Spleen (tissue), 11 donors: ENCODE data around the gene ADAM8. TPM values are rescaled to one million over a fixed set of nuclear protein-coding genes. Genes with fewer than 3 reads are reported as not detected.

ENCODE experiments used
- DNase-seq: peaks from one replicate; pipeline ENCODE4 v3.0.0-alpha.2; 2020
- H3K27ac ChIP-seq, 8 donors: fragments of 200-600 bp; sonication (generic) in 7 of 8; 1 replicate in 4 of 8; 2 replicates in 4 of 8; pipeline versions ENCODE4 v1.5.0 to v1.8.0; 2016 to 2021; ENCODE audit warnings: inconsistent platforms in 4 of 8, mild to moderate bottlenecking in 4 of 8, moderate library complexity in 1 of 8
- H3K27me3 ChIP-seq, 7 donors: fragments of 200-600 bp; sonication (generic) in 6 of 7; replicated peaks in 1 of 7; 1 replicate in 4 of 7; 2 replicates in 3 of 7; pipeline versions ENCODE4 v1.5.0 to v1.8.0; 2016 to 2021; ENCODE audit warnings: inconsistent platforms in 3 of 7, mild to moderate bottlenecking in 1 of 7
- H3K36me3 ChIP-seq, 6 donors: fragments of 200-600 bp; sonication (generic) in 5 of 6; 1 replicate in 4 of 6; 2 replicates in 2 of 6; pipeline versions ENCODE4 v1.5.0 to v1.8.0; 2016 to 2021; ENCODE audit warnings: inconsistent platforms in 2 of 6
- H3K4me1 ChIP-seq, 6 donors: fragments of 200-600 bp; sonication (generic) in 5 of 6; 1 replicate in 3 of 6; 2 replicates in 3 of 6; pipeline versions ENCODE4 v1.5.0 to v1.8.0; 2016 to 2021; ENCODE audit warnings: inconsistent platforms in 3 of 6
- H3K4me3 ChIP-seq, 8 donors: fragments of 200-600 bp; sonication (generic) in 7 of 8; 1 replicate in 4 of 8; 2 replicates in 4 of 8; pipeline versions ENCODE4 v1.5.0 to v1.8.0; 2016 to 2021; ENCODE audit warnings: inconsistent platforms in 4 of 8, mild to moderate bottlenecking in 4 of 8, moderate library complexity in 2 of 8
- H3K9me3 ChIP-seq, 8 donors: fragments of 200-600 bp; sonication (generic) in 7 of 8; 1 replicate in 4 of 8; 2 replicates in 4 of 8; pipeline versions ENCODE4 v1.5.0 to v1.8.0; 2016 to 2021; ENCODE audit warnings: inconsistent platforms in 4 of 8
- POLR2A ChIP-seq, 3 donors: fragments of 450-650 bp; IDR thresholded peaks; one replicate each; pipeline ENCODE4 v1.5.1; 2017; ENCODE audit warnings: antibody characterized with exemption in 3 of 3, mild to moderate bottlenecking in 1 of 3
- POLR2AphosphoS5 ChIP-seq, 3 donors: sonication (generic); formaldehyde crosslinking; IDR thresholded peaks; one replicate each; pipeline ENCODE4 v1.5.1; 2017; ENCODE audit warnings: antibody characterized with exemption in 3 of 3
- WGBS, 5 donors: extraction: QIAGEN DNeasy Blood & Tissue Kit in 3 of 5; methylation state at CpG; one replicate each; pipeline versions ENCODE4 v1.1.5 to v1.1.7; 2013 to 2018; 5-methylcytosine and 5-hydroxymethylcytosine counted together
- intact Hi-C: fragments of 100-400 bp; cut with DNase I; formaldehyde crosslinking; loops from one replicate; pipeline ENCODE4 v1.15.0; 2023; ENCODE audit warnings: low total_unique reads
- polyA plus RNA-seq, 3 donors: library from polyadenylated mRNA; stranded (reverse); fragments of 200-250 nt; gene quantifications; one replicate each; pipeline ENCODE4 v1.2.1, GENCODE V29; 2013
- total RNA-seq, 7 donors: library from RNA; depleted of rRNA in 3 of 7; stranded (reverse); fragments of >200 nt in 3 of 7; fragmentation: NEBNext Ultra II Directional in 4 of 7; extraction: Animal tissue kit (Norgen Biotek cat#: 25700) in 4 of 7; gene quantifications; one replicate each; pipeline versions ENCODE4 v1.1.0 to v1.2.1, GENCODE V29; 2016 to 2021
- TF ChIP-seq, protein P1 (sequence below), 11 experiments: fragments of 200-600 bp in 7 of 11; fragments of 450-650 bp in 4 of 11; sonication (generic) in 4 of 11; IDR thresholded peaks in 8 of 11; conservative IDR thresholded peaks in 3 of 11; 1 replicate in 7 of 11; 2 replicates in 4 of 11; pipeline versions ENCODE4 v1.4.0 to v1.8.0; 2016 to 2021; ENCODE audit warnings: antibody characterized with exemption in 11 of 11, inconsistent platforms in 4 of 11, mild to moderate bottlenecking in 1 of 11
- donor health status: healthy with polysubstance abuse.
- donor health status: DM: no; HTN: no; CAD: no; lungs with moderate emphysema.
- donor health status: DM: no; HTN: no; CAD: no.
- donor health status: Bipolar disorder and iron deficiency.
- donor health status: healthy.
- donor health status: DM: no; HTN: no; CAD: no.
- donor health status: DM: yes; HTN: yes; CAD: no.

Gene ADAM8
- total and polyA plus RNA-seq, 10 donors = 10.1 to 177 (median 67.8) TPM

DNA sequence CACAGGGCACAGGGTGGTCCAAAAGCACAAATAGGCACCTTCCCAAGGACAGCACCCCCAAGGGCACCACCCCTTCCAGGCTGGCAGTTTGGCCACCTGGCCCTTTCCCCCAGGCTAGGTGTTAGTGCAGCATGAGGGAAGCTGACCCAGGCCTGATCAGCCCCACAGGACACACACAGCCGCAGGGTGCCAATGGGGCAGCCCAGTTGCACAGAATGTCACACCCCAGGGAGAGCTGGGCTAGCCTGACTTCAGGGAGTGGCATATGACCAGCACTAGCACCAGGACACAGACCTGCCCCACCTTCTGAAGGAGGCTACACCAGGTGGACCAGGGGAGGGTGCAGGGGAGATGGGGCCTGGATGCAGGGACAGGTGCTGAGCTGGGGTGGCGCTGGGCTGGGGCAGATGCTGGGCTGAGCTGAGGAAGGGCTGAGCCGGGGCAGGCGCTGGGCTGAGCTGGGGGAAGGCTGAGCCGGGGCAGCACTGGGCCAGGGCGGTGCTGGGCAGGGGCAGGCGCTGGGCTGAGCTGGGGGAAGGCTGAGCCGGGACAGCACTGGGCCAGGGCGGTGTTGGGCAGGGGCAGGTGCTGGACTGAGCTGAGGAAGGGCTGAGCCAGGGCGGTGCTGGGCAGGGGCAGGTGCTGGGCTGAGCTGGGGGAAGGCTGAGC is 3.9 kb upstream of the ADAM8 start:
- H3K9me3 ChIP-seq = no peaks in the 10 kb centered on the region
- TF ChIP-seq POLR2AphosphoS5 (IDR thresholded peaks at IDR 0.05) = no peak
- TF ChIP-seq, protein P1, sequence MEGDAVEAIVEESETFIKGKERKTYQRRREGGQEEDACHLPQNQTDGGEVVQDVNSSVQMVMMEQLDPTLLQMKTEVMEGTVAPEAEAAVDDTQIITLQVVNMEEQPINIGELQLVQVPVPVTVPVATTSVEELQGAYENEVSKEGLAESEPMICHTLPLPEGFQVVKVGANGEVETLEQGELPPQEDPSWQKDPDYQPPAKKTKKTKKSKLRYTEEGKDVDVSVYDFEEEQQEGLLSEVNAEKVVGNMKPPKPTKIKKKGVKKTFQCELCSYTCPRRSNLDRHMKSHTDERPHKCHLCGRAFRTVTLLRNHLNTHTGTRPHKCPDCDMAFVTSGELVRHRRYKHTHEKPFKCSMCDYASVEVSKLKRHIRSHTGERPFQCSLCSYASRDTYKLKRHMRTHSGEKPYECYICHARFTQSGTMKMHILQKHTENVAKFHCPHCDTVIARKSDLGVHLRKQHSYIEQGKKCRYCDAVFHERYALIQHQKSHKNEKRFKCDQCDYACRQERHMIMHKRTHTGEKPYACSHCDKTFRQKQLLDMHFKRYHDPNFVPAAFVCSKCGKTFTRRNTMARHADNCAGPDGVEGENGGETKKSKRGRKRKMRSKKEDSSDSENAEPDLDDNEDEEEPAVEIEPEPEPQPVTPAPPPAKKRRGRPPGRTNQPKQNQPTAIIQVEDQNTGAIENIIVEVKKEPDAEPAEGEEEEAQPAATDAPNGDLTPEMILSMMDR (IDR thresholded peaks at IDR 0.05 in 8 of 11, conservative IDR thresholded peaks at IDR 0.05 in 3 of 11) = no peak
- TF ChIP-seq POLR2A (IDR thresholded peaks at IDR 0.05) = no peak
- H3K27ac ChIP-seq = peak overlapping the region in 7 of 8 donors; percentile 85 to 98 (median 89)
- WGBS, 5 donors = 89 to 97% (median 96%) methylated on average over 8 to 10 of the region's 10 CpGs
- H3K4me1 ChIP-seq = peaks cover 13 to 55% (median 48%) of the 10 kb centered on the region in 6 donors
- intact Hi-C loops = no loop called here
- H3K4me3 ChIP-seq = peak overlapping the region in 1 of 8 donors; percentile 72
- peak; percentile 81 for DNase-seq
- H3K27me3 ChIP-seq = peaks cover 0 to 21% (median 7%) of the 10 kb centered on the region in 7 donors
- peaks cover 2 to 70% (median 52%) of the 10 kb centered on the region in 6 donors for H3K36me3 ChIP-seq

DNA sequence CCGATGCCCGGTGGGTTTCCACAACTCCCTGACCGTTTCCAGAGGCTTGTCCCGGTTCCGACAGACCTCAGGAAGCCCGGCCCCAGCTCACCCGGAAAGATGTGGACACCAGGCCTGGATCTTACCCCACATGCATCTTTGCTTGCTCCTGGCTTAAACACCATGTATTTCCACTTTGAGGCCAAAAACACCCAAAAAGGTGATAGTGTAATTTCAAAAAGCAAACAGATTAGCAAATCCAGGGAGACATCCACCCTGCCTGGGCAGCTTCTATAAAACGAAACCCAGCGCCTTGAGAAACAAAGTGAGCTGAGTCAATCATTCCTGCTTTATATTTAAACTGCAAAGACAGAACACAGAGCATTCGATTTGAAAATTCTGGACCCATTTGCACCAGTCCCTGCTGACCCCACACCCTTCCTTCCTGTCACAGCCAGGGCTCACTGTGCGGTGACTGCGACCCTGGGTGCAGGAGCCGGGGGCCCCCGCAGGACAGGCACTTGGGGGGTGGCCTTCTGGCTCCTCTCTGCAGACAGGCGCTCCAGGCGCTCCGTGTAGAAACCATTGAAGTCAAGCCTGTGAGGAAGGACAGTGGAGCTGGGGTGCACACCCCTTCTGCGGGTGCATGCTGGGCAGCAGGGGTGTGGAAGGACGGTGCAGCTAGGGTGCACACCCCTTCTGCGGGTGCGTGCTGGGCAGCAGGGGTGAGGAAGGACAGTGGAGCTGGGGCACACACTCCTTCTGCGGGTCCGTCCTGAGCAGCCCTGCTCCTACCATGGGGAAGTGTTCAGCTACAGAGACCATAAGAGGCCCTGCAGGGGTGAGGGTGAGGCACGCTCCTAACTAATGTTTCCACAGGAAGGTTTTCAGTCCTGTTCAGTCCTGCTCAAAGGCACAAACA is 2.9 kb upstream of the ADAM8 start:
- Histone ChIP-seq H3K4me1 (peaks cover 16 to 64% (median 57%) of the 10 kb centered on the region in 6 donors), H3K27ac (peak overlapping the region; percentile 66 to 98 (median 88)), H3K9me3 (no peaks in the 10 kb centered on the region), H3K27me3 (peaks cover 0 to 30% (median 7%) of the 10 kb centered on the region in 7 donors), H3K36me3 (peaks cover 2 to 61% (median 43%) of the 10 kb centered on the region in 6 donors), H3K4me3 (peak overlapping the region in 3 of 8 donors; percentile 12 to 72 (median 19))
- intact Hi-C loops = no loop called here
- TF ChIP-seq POLR2AphosphoS5 (IDR thresholded peaks at IDR 0.05) = peak in 1 of 3 donors; percentile 66
- TF ChIP-seq, protein P1 (IDR thresholded peaks at IDR 0.05 in 8 of 11, conservative IDR thresholded peaks at IDR 0.05 in 3 of 11) = no peak
- TF ChIP-seq POLR2A (IDR thresholded peaks at IDR 0.05) = no peak
- 45 to 64% (median 60%) methylated on average over 20 to 24 of the region's 24 CpGs for WGBS, 5 donors
- peak; percentile 87 for DNase-seq

DNA sequence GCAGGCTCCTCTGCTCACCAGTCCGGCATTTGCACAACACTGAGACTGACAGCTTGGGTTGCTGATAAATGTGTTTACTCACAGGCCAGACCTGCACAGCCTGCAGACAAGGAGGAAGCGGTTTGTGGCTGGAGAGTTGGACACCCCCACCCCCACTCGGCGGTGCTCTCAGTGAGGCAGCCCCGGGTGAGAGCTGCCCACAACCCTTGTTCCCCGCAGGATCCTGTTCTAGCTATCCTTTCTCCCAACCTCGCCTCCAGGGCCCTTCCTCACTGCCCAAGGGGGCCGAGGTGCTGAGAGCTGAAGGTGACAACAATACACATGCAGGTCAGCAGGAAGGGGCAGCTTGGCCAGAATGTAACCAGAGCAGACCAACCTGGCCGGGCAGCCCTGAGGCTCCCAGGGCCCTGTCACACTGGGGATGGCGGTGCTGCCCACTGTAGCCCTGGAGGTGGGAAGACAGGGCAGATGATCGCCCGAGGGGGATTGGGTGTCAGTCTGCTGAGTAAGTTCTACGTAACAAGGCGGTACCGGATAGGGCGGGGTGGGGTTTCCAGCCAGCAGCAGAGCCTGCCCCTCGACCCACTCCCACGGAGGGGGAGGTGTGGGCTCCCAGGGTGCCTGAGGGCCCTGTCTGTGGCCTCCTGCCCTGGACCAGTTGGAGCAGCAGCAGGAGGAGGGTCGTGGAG is 2.1 kb upstream of the ADAM8 start:
- TF ChIP-seq, protein P1 (IDR thresholded peaks at IDR 0.05 in 8 of 11, conservative IDR thresholded peaks at IDR 0.05 in 3 of 11) = peak in 1 of 11 experiments; percentile 10
- TF ChIP-seq POLR2A (IDR thresholded peaks at IDR 0.05) = no peak
- TF ChIP-seq POLR2AphosphoS5 (IDR thresholded peaks at IDR 0.05) = peak; percentile 74 to 86 (median 82)
- 29 to 57% (median 41%) methylated on average over 15 to 19 of the region's 19 CpGs for WGBS, 5 donors
- DNase-seq = peak; percentile 96
- Histone ChIP-seq H3K4me1 (peaks cover 17 to 73% (median 64%) of the 10 kb centered on the region in 6 donors), H3K4me3 (peak overlapping the region in 4 of 8 donors; percentile 10 to 72 (median 16)), H3K9me3 (no peaks in the 10 kb centered on the region), H3K27ac (peak overlapping the region; percentile 66 to 98 (median 88)), H3K27me3 (peaks cover 0 to 32% (median 7%) of the 10 kb centered on the region in 7 donors), H3K36me3 (peaks cover 2 to 56% (median 35%) of the 10 kb centered on the region in 6 donors)
- intact Hi-C loops = no loop called here
